MM.1S (cell line): ENCODE measurements around the gene MED25.

Source experiments
- EZH2 ChIP-seq: fragments of 300-600 bp; sonication (generic); optimal IDR thresholded peaks from 2 replicates; pipeline ENCODE3; 2017; ENCODE audit warnings: low read depth, mild to moderate bottlenecking, antibody characterized with exemption, low read length, mixed read lengths
- EZH2phosphoT487 ChIP-seq: fragments of 300-600 bp; sonication (generic); IDR thresholded peaks from 2 replicates; pipeline ENCODE4 v1.6.1; 2018; ENCODE audit warnings: antibody characterized with exemption, low read length
- TF ChIP-seq, protein P1 (sequence below): fragments of 300-600 bp; sonication (generic); IDR thresholded peaks from 2 replicates; pipeline ENCODE4 v1.5.1; 2016; ENCODE audit warnings: antibody characterized with exemption, low read length, mixed read lengths

GRCh38 chr19:49786376-49786820, 31.7 kb upstream of the MED25 start:
- TF ChIP-seq, protein P1, sequence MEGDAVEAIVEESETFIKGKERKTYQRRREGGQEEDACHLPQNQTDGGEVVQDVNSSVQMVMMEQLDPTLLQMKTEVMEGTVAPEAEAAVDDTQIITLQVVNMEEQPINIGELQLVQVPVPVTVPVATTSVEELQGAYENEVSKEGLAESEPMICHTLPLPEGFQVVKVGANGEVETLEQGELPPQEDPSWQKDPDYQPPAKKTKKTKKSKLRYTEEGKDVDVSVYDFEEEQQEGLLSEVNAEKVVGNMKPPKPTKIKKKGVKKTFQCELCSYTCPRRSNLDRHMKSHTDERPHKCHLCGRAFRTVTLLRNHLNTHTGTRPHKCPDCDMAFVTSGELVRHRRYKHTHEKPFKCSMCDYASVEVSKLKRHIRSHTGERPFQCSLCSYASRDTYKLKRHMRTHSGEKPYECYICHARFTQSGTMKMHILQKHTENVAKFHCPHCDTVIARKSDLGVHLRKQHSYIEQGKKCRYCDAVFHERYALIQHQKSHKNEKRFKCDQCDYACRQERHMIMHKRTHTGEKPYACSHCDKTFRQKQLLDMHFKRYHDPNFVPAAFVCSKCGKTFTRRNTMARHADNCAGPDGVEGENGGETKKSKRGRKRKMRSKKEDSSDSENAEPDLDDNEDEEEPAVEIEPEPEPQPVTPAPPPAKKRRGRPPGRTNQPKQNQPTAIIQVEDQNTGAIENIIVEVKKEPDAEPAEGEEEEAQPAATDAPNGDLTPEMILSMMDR: no peak
- TF ChIP-seq EZH2phosphoT487 (no peak), EZH2 (no peak)
